Testis (tissue), 2 donors: ENCODE results near the gene KY.

Source experiments
- POLR2A ChIP-seq: fragments of 450-650 bp; IDR thresholded peaks from one replicate; pipeline ENCODE4 v1.6.1; 2017; ENCODE audit warnings: antibody characterized with exemption, mild to moderate bottlenecking, moderate library complexity
- TF ChIP-seq, protein P1 (sequence below), 3 experiments: fragments of 450-650 bp in 2 of 3; fragments of 200-600 bp in 1 of 3; sonication (generic) in 1 of 3; IDR thresholded peaks; one replicate each; pipeline ENCODE4 v1.5.1; 2016 to 2019; ENCODE audit warnings: antibody characterized with exemption in 3 of 3, mild to moderate bottlenecking in 2 of 3, moderate library complexity in 1 of 3

DNA sequence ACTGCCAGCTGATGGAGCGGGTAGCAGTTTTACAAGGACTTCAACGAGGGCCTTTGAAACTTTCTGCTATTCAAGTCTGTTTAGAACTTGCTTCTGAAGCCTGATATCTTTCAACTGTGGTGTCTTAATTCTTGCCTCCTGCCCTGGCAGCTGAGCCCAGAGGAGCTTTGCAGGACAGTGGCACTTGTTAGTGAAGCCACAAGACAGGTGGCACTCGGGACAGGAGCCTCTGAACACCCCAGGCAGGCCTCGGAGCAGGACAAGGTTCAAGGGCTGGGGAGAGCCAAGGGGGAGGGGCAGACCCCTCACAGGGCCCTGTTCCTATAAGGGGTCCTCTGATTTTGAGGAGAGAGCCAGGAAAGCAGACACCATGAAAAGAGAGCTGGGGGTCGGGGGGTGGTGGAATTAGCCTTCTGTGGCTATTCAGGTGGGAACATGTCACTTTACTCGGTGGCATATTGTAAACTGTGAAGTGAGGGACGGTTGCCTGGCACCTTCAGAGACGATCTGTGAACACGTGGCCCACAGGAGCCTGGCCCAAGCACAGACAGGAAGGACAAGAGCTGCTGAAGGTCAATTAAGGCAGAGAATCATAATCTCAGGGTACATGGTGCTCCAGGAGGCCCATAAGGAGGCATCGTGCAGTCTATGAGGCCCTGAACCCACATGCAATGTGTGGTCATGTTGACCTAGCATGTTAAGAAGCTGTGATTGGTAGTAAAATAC, 30.1 kb upstream of the KY start:
- TF ChIP-seq, protein P1, sequence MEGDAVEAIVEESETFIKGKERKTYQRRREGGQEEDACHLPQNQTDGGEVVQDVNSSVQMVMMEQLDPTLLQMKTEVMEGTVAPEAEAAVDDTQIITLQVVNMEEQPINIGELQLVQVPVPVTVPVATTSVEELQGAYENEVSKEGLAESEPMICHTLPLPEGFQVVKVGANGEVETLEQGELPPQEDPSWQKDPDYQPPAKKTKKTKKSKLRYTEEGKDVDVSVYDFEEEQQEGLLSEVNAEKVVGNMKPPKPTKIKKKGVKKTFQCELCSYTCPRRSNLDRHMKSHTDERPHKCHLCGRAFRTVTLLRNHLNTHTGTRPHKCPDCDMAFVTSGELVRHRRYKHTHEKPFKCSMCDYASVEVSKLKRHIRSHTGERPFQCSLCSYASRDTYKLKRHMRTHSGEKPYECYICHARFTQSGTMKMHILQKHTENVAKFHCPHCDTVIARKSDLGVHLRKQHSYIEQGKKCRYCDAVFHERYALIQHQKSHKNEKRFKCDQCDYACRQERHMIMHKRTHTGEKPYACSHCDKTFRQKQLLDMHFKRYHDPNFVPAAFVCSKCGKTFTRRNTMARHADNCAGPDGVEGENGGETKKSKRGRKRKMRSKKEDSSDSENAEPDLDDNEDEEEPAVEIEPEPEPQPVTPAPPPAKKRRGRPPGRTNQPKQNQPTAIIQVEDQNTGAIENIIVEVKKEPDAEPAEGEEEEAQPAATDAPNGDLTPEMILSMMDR (IDR thresholded peaks at IDR 0.05): no peak
- no peak for TF ChIP-seq POLR2A
